RWPE1 (cell line): Measurements from ENCODE around the gene ANKMY2.
A peak's percentile ranks its signal among the peaks of the same experiment; 100 is the strongest.

Source experiments
- CTCF ChIA-PET: fragments of 350-600 bp; sonication (Branson Sonifier 250); formaldehyde crosslinking; extraction: SDS; loops from one replicate; lab custom pipeline; 2021; lab: Yijun Ruan, JAX
- POLR2A ChIA-PET: fragments of 400-600 bp; formaldehyde crosslinking; extraction: SDS; loops from one replicate; lab custom pipeline; 2020; ENCODE audit warnings: antibody characterized with exemption; ENCODE audit not compliant: low non-redundant PET; lab: Yijun Ruan, JAX
- DNase-seq: peaks from one replicate; pipeline ENCODE4 v3.0.0; 2012; ENCODE audit warnings: low spot score
- H3K27ac ChIP-seq: fragments of 450-650 bp; 2 replicates; pipeline ENCODE4 v1.5.1; 2017
- CTCF ChIP-seq: fragments of 450-650 bp; conservative IDR thresholded peaks from 2 replicates; pipeline ENCODE4 v1.5.1; 2017; ENCODE audit warnings: low read depth, mild to moderate bottlenecking

The ANKMY2 gene

GRCh38 chr7:16634271-16634738 lies 11.2 kb downstream of the ANKMY2 start:
- ChIA-PET CTCF (no interaction called here), POLR2A (no interaction called here)
- H3K27ac ChIP-seq = no peak overlapping the region
- TF ChIP-seq CTCF = no peak
- DNase-seq = no peak

DNA sequence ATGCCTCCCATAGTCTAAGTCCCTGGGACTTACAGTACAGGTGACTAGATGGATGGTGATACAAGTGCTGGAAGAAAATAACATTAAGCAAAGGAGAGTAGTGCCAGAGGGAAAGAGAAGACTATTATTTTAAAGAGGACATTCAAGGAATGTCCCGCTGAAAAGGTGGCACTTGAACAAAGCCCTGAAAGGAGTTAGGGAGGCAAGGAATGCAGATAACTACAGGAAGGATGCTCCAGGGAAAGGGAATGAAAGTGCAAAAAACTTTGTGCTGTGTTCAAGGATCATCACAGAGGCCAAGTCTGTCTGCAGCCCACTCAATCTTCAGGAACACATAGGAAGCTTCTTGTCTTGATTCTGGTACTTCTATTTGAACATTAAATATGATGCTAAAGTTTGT lies 14.9 kb downstream of the ANKMY2 start:
- H3K27ac ChIP-seq = no peak overlapping the region
- DNase-seq = no peak
- ChIA-PET CTCF (no interaction called here), POLR2A (no interaction called here)
- TF ChIP-seq CTCF = no peak

DNA sequence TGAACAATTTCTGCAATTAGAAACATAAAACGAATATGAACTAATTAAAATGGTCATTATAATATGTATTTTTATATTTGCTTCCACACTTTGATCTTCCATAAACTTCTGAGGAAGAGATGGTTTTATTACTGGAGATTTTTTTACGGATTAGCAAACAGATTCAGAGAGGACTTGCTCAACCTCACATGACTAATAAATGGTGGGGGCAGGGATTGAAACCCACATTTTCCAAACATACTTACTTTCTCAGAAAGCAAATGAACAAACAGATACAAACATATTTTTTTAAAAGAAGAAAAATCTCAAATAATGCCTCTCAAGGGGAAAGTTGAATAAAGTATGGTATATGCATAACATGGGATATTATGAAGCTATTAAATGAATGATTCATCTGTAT lies 18.3 kb downstream of the ANKMY2 start:
- POLR2A ChIA-PET = no interaction called here

GRCh38 chr7:16626388-16626787 lies 19.2 kb downstream of the ANKMY2 start:
- ChIA-PET CTCF (no interaction called here), POLR2A (no interaction called here)
- no peak for DNase-seq
- H3K27ac ChIP-seq = no peak overlapping the region
- TF ChIP-seq CTCF = no peak

More for the DNA sequence above, 18.3 kb downstream of the ANKMY2 start:
- CTCF ChIA-PET = no interaction called here
- TF ChIP-seq CTCF = no peak
- DNase-seq = peak; percentile 33
- no peak overlapping the region for H3K27ac ChIP-seq

DNA sequence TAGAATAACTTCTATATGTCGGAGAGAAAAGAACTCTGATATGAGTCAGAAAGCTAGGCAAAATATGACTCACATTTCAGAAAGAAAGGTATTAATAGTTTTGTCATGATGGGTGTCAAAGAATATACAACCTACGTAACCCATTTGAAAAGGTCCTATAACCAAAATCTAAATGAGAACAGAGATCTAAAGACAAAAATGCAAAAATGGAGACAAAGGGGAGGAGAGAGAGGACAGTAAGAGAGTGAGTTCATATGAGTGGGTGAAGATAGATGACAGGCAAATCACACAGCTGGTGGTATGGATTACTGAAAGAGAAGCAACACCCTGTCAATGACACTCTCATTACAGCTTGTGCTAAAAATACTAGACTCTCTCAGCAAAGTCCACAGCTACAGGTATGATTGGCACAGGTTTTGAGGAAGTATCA lies 25.6 kb downstream of the ANKMY2 start:
- no peak overlapping the region for H3K27ac ChIP-seq
- no peak for TF ChIP-seq CTCF
- CTCF ChIA-PET = interaction anchor here (0.7 kb wide), 1 partner anchor 542 kb away, joined by 3 read pairs; no protein-coding TSS in a partner anchor
- DNase-seq = no peak
- POLR2A ChIA-PET = no interaction called here

DNA sequence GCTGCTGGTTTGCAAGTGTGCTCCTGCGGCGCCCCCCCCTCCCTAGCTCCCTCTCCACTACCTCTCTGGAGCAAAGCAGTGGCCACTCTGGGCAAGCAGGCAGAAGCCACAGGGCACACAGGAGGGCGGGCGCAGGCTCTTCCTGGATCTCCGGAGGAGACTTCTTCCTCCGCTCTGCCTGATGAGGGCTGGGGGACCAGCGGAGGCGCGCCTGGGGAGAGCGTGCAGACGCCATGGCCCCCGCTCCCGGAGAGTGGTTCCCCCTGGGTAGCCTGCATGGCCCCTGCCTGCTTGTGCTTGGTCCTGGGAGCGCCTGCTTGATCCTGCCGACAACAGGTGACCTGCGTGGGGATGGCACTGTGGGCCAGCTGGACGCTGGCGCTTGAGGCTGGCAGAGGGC lies 29.0 kb downstream of the ANKMY2 start:
- ChIA-PET POLR2A (no interaction called here), CTCF (interaction anchor here (0.5 to 1.0 kb wide), 2 partner anchors 230 to 535 kb away, joined by 3 read pairs; no protein-coding TSS in a partner anchor)
- no peak for DNase-seq
- no peak overlapping the region for H3K27ac ChIP-seq
- no peak for TF ChIP-seq CTCF

DNA sequence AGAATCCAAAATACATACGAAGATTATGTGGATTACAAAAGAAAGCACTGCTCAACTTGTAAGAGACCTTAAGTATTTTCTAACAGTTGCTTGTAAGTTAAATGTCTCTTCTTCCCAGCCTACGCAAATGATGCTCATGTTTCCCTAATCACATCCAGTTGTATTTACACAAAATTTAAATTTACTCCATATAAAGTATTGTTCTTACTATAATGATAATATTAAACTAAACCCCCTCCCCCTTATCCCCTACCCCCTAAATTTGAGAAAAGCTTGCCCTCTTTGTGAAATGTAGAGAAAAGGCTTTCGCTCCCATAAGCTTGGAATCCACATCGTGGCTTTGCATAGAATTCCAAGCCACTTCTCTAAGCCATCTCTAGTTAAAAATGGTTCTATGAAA lies 29.4 kb downstream of the ANKMY2 start:
- H3K27ac ChIP-seq = no peak overlapping the region
- no peak for DNase-seq
- no peak for TF ChIP-seq CTCF
- CTCF ChIA-PET = interaction anchor here (0.5 kb wide), 1 partner anchor 534 kb away, joined by 3 read pairs; no protein-coding TSS in a partner anchor
- POLR2A ChIA-PET = no interaction called here
